GM18861 (cell line): Measurements from ENCODE around the gene MYOM1.

Source experiments
- ATAC-seq: cut with Tn5 transposase; IDR thresholded peaks from one replicate; pipeline ENCODE4 v1.9.1; 2021; ENCODE audit not compliant: unreplicated experiment

The MYOM1 gene

GRCh38 chr18:3190610-3191009, 29.2 kb downstream of the MYOM1 start:
- ATAC-seq: no peak

- no peak for ATAC-seq
These were observed 29.9 kb downstream of the MYOM1 start for GRCh38 chr18:3189884-3190283.

GRCh38 chr18:3186678-3187658, 32.8 kb downstream of the MYOM1 start:
- ATAC-seq: no peak

GRCh38 chr18:3184275-3184963, 35.3 kb downstream of the MYOM1 start:
- no peak for ATAC-seq

- no peak for ATAC-seq
These were observed 36.6 kb downstream of the MYOM1 start for GRCh38 chr18:3183103-3183717.

GRCh38 chr18:3180325-3180724, 39.4 kb downstream of the MYOM1 start:
- no peak for ATAC-seq

GRCh38 chr18:3179430-3180089, 40.2 kb downstream of the MYOM1 start:
- no peak for ATAC-seq

- ATAC-seq: peak; percentile 91
These were observed 41.7 kb downstream of the MYOM1 start for GRCh38 chr18:3177902-3178687.

GRCh38 chr18:3175195-3175758, 44.5 kb downstream of the MYOM1 start:
- no peak for ATAC-seq

- no peak for ATAC-seq
These were observed 47.7 kb downstream of the MYOM1 start for GRCh38 chr18:3172097-3172496.

- ATAC-seq: no peak
These were observed 48.1 kb downstream of the MYOM1 start for GRCh38 chr18:3171631-3172030.

GRCh38 chr18:3170441-3171161, 49.2 kb downstream of the MYOM1 start:
- no peak for ATAC-seq

GRCh38 chr18:3164381-3164780, 55.4 kb downstream of the MYOM1 start:
- no peak for ATAC-seq

GRCh38 chr18:3163968-3164367, 55.8 kb downstream of the MYOM1 start:
- ATAC-seq: no peak

- no peak for ATAC-seq
These were observed 57.6 kb downstream of the MYOM1 start for GRCh38 chr18:3162181-3162580.

GRCh38 chr18:3159830-3160229, 59.9 kb downstream of the MYOM1 start:
- ATAC-seq: no peak

- ATAC-seq: no peak
These were observed 62.2 kb downstream of the MYOM1 start for GRCh38 chr18:3157606-3158005.

GRCh38 chr18:3157086-3157485, 62.7 kb downstream of the MYOM1 start:
- no peak for ATAC-seq

GRCh38 chr18:3156325-3156640, 63.5 kb downstream of the MYOM1 start:
- no peak for ATAC-seq

GRCh38 chr18:3154214-3154613, 65.6 kb downstream of the MYOM1 start:
- ATAC-seq: no peak
